Activated T-helper 2 cell treated with anti-CD3 and anti-CD28 coated beads, Interferon-gamma antibody, Interleukin-2, Interleukin-4, amounts not matched to agents 10 μg/mL and 5 μg/mL and 100 μg/mL, durations not matched to agents 14 hours and 24 hours and 36 hours (primary cell): ENCODE measurements around the gene COG2. TPM values are rescaled to one million over a fixed set of nuclear protein-coding genes. Genes with fewer than 3 reads are reported as not detected.
"Not testable (repeated sequence)": the region's sequence is repeated elsewhere in the genome, so short reads cannot be mapped to it uniquely, and the experiment has no call there.

ENCODE experiments used
- DNase-seq: peaks from one replicate; pipeline ENCODE4 v3.0.0; 2021; ENCODE audit warnings: low spot score
- H3K27ac Mint-ChIP-seq: one replicate; pipeline ENCODE4 v1.8.0; 2021; ENCODE audit warnings: mixed read lengths
- H3K27me3 Mint-ChIP-seq: one replicate; pipeline ENCODE4 v1.8.0; 2021; ENCODE audit warnings: low read depth, mixed read lengths
- H3K36me3 Mint-ChIP-seq: one replicate; pipeline ENCODE4 v1.8.0; 2021; ENCODE audit warnings: low read depth, mixed read lengths
- H3K4me1 Mint-ChIP-seq: one replicate; pipeline ENCODE4 v1.8.0; 2021; ENCODE audit warnings: low read depth, mixed read lengths
- H3K4me3 Mint-ChIP-seq: one replicate; pipeline ENCODE4 v1.8.0; 2021; ENCODE audit warnings: low read depth, mild to moderate bottlenecking, moderate library complexity, mixed read lengths
- H3K9me3 Mint-ChIP-seq: one replicate; pipeline ENCODE4 v1.8.0; 2021; ENCODE audit warnings: mixed read lengths
- intact Hi-C: fragments of 100-400 bp; cut with micrococcal nuclease; formaldehyde crosslinking; loops from one replicate; pipeline ENCODE4 v1.15.1; 2023
- total RNA-seq: library from RNA; stranded (reverse); gene quantifications from 2 replicates; pipeline ENCODE4 v1.2.3, GENCODE V29; 2022

The COG2 gene
- total RNA-seq, 1 donor from 2014 or later, result 38.8 TPM

- DNase-seq, result no peak
- no peak overlapping the region for H3K27ac Mint-ChIP-seq
- H3K36me3 Mint-ChIP-seq, result no peaks in the 10 kb centered on the region
- no peaks in the 10 kb centered on the region for H3K4me1 Mint-ChIP-seq
- H3K9me3 Mint-ChIP-seq, result no peaks in the 10 kb centered on the region
- no peak overlapping the region for H3K4me3 Mint-ChIP-seq
- peaks cover 12% of the 10 kb centered on the region for H3K27me3 Mint-ChIP-seq
- intact Hi-C loops, result no loop called here
Observed at GRCh38 chr1:230709619-230710542, 67.6 kb downstream of the COG2 start.

GRCh38 chr1:230710543-230710904, 68.2 kb downstream of the COG2 start:
- intact Hi-C loops, result no loop called here
- Mint-ChIP-seq H3K36me3 (no peaks in the 10 kb centered on the region), H3K27ac (no peak overlapping the region), H3K9me3 (no peaks in the 10 kb centered on the region), H3K27me3 (peaks cover 13% of the 10 kb centered on the region), H3K4me3 (no peak overlapping the region), H3K4me1 (no peaks in the 10 kb centered on the region)
- DNase-seq, result no peak

GRCh38 chr1:230711245-230711644, 69.0 kb downstream of the COG2 start:
- H3K36me3 Mint-ChIP-seq, result no peaks in the 10 kb centered on the region
- no peak overlapping the region for H3K27ac Mint-ChIP-seq
- no peaks in the 10 kb centered on the region for H3K9me3 Mint-ChIP-seq
- no peak for DNase-seq
- H3K4me3 Mint-ChIP-seq, result no peak overlapping the region
- intact Hi-C loops, result no loop called here
- H3K27me3 Mint-ChIP-seq, result peaks cover 13% of the 10 kb centered on the region
- no peaks in the 10 kb centered on the region for H3K4me1 Mint-ChIP-seq

GRCh38 chr1:230712470-230712942, 70.2 kb downstream of the COG2 start:
- no peak overlapping the region for H3K27ac Mint-ChIP-seq
- H3K4me3 Mint-ChIP-seq, result no peak overlapping the region
- H3K36me3 Mint-ChIP-seq, result no peaks in the 10 kb centered on the region
- intact Hi-C loops, result no loop called here
- peaks cover 13% of the 10 kb centered on the region for H3K27me3 Mint-ChIP-seq
- H3K4me1 Mint-ChIP-seq, result no peaks in the 10 kb centered on the region
- no peak for DNase-seq
- peaks cover 4% of the 10 kb centered on the region for H3K9me3 Mint-ChIP-seq

GRCh38 chr1:230713138-230713537, 70.9 kb downstream of the COG2 start:
- H3K9me3 Mint-ChIP-seq, result peaks cover 4% of the 10 kb centered on the region
- no peak overlapping the region for H3K27ac Mint-ChIP-seq
- H3K36me3 Mint-ChIP-seq, result no peaks in the 10 kb centered on the region
- intact Hi-C loops, result no loop called here
- no peaks in the 10 kb centered on the region for H3K4me1 Mint-ChIP-seq
- no peak for DNase-seq
- peaks cover 12% of the 10 kb centered on the region for H3K27me3 Mint-ChIP-seq
- no peak overlapping the region for H3K4me3 Mint-ChIP-seq

- intact Hi-C loops, result no loop called here
- no peak for DNase-seq
- H3K4me3 Mint-ChIP-seq, result no peak overlapping the region
- H3K36me3 Mint-ChIP-seq, result no peaks in the 10 kb centered on the region
- peaks cover 4% of the 10 kb centered on the region for H3K9me3 Mint-ChIP-seq
- no peak overlapping the region for H3K27ac Mint-ChIP-seq
- H3K27me3 Mint-ChIP-seq, result peaks cover 9% of the 10 kb centered on the region
- no peaks in the 10 kb centered on the region for H3K4me1 Mint-ChIP-seq
Observed at GRCh38 chr1:230713547-230713914, 71.2 kb downstream of the COG2 start.

GRCh38 chr1:230713915-230714764, 71.9 kb downstream of the COG2 start, which contains the start of gene AGT:
Gene AGT, minus strand, starts transcription at chr1:230714122. Its CDS starts 3,299 bp downstream, at chr1:230710823.
- Mint-ChIP-seq H3K9me3 (peaks cover 4% of the 10 kb centered on the region), H3K36me3 (no peaks in the 10 kb centered on the region), H3K27me3 (peaks cover 4% of the 10 kb centered on the region), H3K4me3 (no peak within 1 kb of the TSS), H3K4me1 (no peaks in the 10 kb centered on the region), H3K27ac (no peak within 1 kb of the TSS)
- DNase-seq, result no peak
- intact Hi-C loops, result no loop called here

GRCh38 chr1:230715510-230715909, 73.2 kb downstream of the COG2 start:
- Mint-ChIP-seq H3K27ac (no peak overlapping the region), H3K4me3 (no peak overlapping the region), H3K9me3 (peaks cover 4% of the 10 kb centered on the region), H3K27me3 (peaks cover 4% of the 10 kb centered on the region), H3K4me1 (no peaks in the 10 kb centered on the region), H3K36me3 (no peaks in the 10 kb centered on the region)
- DNase-seq, result no peak
- intact Hi-C loops, result no loop called here

GRCh38 chr1:230716453-230716852, 74.2 kb downstream of the COG2 start:
- H3K9me3 Mint-ChIP-seq, DNase-seq, H3K4me1 Mint-ChIP-seq, H3K27me3 Mint-ChIP-seq, intact Hi-C loops, H3K27ac Mint-ChIP-seq, H3K36me3 Mint-ChIP-seq, H3K4me3 Mint-ChIP-seq: not testable (repeated sequence)

- peaks cover 4% of the 10 kb centered on the region for H3K27me3 Mint-ChIP-seq
- no peak overlapping the region for H3K4me3 Mint-ChIP-seq
- intact Hi-C loops, result no loop called here
- no peaks in the 10 kb centered on the region for H3K36me3 Mint-ChIP-seq
- no peak for DNase-seq
- peaks cover 4% of the 10 kb centered on the region for H3K9me3 Mint-ChIP-seq
- H3K4me1 Mint-ChIP-seq, result no peaks in the 10 kb centered on the region
- H3K27ac Mint-ChIP-seq, result no peak overlapping the region
Observed at GRCh38 chr1:230717251-230717650, 75.0 kb downstream of the COG2 start.

GRCh38 chr1:230721849-230722522, 79.7 kb downstream of the COG2 start:
- H3K27ac Mint-ChIP-seq, H3K4me1 Mint-ChIP-seq, H3K4me3 Mint-ChIP-seq, intact Hi-C loops, DNase-seq, H3K27me3 Mint-ChIP-seq, H3K36me3 Mint-ChIP-seq, H3K9me3 Mint-ChIP-seq: not testable (repeated sequence)

GRCh38 chr1:230725256-230726012, 83.2 kb downstream of the COG2 start:
- Mint-ChIP-seq H3K36me3 (no peaks in the 10 kb centered on the region), H3K4me3 (no peak overlapping the region), H3K27me3 (peaks cover 3% of the 10 kb centered on the region), H3K9me3 (no peaks in the 10 kb centered on the region), H3K27ac (no peak overlapping the region), H3K4me1 (no peaks in the 10 kb centered on the region)
- intact Hi-C loops, result no loop called here
- no peak for DNase-seq
